Activated CD8-positive, alpha-beta memory T cell treated with anti-CD3 and anti-CD28 coated beads for 24 hours (primary cell): ENCODE measurements around the gene CAPN1.
"Not testable (repeated sequence)": the region's sequence is repeated elsewhere in the genome, so short reads cannot be mapped to it uniquely, and the experiment has no call there.

Experiments used
- DNase-seq: peaks from one replicate; pipeline ENCODE4 v3.0.0-alpha.2; 2020

CAPN1 gene

DNA sequence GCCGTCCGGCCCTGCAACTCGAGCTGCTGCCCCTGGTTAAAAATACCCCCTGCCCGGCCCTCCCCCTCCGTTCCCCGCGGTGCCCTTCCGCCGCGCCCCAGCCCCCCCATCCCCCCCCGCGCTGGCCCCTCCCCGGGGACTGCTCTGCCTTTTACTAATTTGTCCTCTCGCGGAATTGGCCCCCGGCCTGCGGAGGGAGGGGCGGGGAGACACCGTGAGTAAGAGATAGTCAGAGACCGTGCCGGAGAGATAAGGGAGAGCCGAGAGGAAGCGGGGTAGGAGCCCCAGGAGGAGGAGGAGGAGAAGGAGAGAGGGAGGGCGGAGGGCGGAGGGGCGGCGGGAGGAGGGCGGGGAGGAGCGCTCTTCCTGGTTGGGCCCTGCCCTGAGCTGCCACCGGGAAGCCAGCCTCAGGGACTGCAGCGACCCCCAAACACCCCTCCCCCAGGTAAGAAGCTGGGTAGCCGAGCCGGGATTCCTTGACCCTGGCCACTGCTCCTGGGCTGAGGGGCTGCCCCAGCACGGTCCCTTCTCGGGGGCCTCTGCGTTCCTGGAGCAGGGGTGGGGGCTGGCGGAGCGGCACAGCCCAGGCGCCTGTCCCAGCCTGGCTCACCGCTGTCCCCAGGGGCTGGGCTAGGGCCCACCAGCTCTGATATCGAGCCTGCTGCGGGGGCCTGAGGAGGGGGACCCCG, at the start of gene CAPN1:
CAPN1 (plus strand) TSS at position 360 of the 689 bp plus-strand sequence. CDS start 774 bp downstream, outside the sequence.
- DNase-seq, result peak; percentile 85

DNA sequence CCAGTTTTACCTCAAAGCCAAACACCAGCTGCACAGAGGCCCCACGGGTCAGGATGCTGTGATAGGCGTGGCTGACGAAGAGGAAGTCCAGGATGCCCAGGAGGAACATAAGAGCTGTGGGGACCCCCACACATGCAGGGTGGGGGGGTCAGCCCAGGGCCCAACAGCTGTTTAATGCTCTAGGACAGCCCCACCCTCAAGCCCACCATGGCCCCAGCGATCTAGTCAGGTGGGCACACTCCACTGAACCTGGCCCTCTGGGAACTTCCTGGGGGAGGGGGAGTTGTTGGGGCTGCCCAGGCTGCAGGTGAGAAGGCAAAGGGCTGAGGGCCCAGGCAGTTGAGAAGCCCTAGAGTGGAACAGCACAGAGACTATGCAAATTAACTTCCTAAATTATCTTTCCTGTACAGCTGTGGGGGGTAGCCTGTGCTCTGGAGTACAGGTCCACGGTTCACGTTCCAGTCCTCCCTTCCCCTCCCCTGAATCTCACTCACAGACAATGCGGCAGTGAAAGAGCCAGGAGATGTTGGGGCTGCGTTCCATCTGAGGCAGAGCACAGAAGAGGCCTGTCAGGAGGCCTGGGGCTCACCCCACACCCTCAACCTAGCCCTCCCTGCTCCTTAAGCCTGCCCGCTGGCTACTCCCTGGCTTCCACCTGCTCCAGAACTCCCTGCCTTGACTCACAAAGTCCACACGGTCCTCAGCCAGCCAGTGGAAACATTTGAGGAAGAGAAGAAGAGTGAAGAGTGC, 49.3 kb upstream of the CAPN1 start:
- DNase-seq, result peak; percentile 45

DNA sequence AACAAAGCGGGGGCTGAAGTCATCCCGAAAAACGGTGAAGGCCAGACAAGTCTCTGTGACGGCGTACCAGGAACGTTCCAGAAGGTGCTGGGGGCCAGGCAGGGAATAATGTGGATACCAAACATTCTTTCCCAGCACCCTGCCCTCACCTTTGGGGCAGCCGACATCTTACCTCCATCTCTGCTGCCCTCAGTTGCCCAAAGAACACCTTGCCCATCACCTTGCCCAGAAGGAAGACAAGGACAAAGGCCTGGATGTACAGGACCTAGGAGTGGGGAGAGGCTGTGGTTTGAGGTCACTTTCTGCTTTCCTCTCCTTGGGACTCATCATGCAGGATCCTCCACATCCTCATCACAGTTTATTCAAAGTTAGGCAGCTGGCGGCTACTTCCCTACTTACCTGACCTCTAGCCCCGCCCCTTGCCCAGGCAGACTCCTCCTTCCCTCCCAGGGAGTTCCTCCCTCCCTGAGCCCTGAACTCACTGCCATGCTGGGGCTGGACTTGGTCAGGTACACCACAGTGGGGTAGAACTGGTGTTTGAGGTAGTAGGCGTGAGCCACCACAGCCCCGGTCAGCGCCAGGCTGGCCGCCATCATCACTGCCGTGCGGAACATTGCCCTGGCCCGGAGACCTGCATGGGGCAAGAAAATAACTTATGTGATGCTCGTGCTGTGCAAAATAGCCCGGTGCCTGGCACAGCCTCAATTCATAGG, 48.6 kb upstream of the CAPN1 start:
- DNase-seq, result peak; percentile 76

DNA sequence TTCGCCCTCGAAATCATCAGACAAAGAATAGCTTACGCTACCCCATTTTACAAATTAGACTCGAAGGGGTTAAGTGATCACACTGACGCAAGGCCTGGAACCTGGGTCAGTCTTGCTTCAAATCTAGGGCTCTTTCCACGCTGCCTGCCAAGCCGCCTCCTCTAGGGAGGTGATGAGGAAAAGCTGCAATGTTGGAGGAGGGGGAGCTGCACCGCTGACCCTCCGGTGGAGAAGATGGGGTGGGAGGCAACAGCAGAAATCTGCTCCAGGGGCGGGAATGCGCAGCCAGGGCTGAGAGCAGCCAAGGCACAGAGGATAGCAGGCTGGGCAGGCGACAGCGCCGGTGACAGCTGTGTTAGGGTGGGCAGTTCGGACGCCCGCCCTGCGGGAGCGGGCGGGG, 48.0 kb upstream of the CAPN1 start:
- peak; percentile 68 for DNase-seq

DNA sequence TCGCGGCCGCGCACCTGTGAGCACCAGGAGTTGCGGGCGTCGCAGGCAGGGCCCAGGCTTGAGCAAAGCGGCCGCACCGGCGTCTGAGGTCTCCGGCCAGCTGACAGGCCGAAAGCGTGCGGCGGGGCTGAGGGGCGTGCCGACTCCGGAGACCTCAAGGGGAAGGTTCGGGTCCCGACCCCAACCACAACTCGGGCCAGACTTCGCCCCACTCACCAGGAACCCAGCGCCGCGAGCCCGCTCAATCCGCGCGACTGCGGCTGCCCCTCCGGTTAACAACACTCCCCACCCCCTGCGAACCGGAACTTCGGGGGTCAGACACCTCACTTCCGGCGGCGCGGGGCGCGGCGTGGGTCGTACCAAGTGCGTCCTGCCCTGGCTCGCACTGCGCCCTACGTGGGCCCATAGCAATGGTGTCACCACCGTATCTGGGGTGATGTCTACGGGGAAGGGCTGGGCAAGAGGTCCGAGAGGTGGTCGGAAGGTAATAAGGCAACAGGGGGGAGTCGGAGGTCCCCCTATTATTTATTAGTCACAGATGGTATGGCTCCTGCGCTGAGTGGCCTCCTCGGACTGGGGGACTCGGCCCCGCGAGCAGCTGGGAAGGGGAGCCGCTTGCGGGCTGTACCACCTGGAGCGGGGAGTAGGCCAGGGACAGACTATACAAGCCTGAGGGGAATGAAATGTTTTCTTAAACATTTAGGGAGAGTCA, 47.3 kb upstream of the CAPN1 start, which contains the start of gene SYVN1:
SYVN1 (minus strand) TSS at position 280 of the 712 bp plus-strand sequence. CDS start 918 bp downstream, outside the sequence.
- DNase-seq, result peak; percentile 98

DNA sequence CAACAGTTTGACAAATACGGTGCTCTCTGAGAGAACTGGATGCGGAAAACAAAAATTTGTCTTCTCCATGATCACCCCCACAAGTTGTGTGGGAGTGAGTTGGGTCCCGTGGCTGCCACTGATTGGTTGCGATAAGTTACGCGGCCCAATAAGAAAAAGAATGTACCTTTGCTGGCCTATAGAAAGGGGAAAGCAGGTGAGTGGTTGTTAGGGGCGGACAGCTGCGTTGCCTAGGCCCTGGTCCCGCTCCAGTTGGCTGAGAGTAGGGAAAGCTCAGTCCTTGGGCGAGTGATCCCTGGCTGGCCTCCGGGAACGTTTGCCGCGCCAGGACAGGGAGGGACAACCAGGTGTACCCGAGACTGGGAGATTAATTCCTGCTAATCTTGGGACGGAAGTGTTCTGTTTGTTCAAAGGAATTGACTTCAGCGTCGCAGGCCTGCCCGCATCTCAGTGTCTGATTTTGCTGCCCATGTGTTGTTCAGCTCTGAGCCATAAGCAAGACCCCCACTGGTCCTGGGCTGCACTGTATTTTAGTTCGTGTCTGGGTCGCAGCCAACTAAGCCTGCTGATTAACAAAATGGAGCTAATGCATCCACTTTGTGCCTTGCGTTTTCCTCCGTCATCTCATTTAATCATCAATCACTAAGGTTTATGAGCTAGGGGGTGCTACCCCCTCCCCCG, 46.6 kb upstream of the CAPN1 start:
- DNase-seq, result peak; percentile 89

DNA sequence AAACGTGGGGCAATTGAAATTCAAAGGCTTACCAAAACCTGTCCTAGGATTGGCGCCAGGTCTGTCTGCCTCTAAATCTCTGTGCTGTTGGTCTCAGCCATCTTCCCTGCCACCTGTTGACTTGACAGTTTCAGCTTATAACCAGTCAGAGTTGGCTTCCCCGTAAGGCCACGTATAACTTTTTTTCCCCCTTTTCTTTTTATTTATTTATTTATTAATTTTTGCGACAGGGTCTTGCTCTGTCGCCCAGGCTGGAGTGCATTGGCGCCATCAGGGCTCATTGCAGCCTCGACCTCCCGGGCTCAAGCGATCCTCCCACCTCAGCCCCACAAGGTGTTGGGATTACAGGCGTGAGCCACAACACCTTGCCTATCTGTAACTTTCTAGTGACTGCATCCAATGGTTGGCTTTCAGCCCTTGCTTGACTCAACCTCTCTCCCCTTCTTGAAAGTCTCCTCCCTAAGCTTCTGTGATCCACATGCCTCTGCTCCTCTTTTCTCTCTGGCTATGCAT, 46.0 kb upstream of the CAPN1 start:
- no peak for DNase-seq

DNA sequence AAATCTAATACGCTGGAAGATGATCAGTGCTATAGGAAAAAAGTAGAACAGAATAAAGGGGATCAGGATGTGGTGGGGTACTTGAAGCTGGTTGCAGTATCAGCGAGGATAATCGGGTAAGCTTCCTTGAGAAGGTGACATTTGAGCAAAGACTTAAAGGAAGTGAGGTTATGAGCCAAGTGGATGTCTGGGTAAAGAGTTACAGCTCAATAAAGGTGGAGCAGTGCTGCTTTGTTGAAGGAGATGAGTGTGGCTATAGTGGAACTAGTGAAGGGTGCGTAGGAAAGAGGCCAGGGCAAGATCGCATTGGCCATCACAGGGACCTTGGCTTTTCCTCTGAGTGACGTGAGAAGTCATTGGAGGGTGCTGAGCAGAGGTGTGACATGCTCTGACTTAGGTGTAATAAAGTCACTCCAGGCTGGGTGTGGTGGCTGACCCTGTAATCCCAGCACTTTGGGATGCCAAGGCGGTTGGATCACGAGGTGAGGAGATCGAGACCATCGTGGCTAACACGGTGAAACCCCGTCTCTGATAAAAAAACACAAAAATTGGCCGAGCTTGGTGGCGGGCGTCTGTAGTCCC, 45.1 kb upstream of the CAPN1 start:
- DNase-seq, result no peak

DNA sequence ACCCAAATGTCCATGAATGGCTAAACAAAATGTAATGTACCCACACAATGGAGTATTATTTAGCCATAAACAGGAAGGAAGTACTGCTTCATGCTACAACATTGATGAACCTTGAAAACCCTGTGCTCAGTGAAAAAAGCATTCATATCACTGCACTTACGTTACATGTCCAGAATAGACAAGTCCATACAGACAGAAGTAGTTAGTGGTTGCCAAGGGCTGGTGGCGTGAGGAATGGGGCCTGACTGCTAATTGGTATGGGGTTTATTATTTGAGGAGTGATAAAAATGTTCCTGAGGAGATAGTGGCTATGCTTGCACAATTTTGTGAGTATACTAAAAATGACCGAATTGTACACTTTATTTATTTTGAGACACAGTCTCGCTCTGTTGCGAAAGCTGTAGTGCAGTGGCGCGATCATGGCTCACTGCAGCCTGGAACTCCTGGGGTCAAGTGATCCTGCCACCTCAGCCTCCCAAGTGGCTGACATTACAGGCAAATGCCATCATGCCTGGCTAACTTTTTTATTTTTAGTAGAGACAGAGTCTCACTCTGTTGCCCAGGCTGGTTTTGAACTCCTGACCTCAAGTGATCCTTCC, 39.7 kb upstream of the CAPN1 start:
- DNase-seq, result no peak

DNA sequence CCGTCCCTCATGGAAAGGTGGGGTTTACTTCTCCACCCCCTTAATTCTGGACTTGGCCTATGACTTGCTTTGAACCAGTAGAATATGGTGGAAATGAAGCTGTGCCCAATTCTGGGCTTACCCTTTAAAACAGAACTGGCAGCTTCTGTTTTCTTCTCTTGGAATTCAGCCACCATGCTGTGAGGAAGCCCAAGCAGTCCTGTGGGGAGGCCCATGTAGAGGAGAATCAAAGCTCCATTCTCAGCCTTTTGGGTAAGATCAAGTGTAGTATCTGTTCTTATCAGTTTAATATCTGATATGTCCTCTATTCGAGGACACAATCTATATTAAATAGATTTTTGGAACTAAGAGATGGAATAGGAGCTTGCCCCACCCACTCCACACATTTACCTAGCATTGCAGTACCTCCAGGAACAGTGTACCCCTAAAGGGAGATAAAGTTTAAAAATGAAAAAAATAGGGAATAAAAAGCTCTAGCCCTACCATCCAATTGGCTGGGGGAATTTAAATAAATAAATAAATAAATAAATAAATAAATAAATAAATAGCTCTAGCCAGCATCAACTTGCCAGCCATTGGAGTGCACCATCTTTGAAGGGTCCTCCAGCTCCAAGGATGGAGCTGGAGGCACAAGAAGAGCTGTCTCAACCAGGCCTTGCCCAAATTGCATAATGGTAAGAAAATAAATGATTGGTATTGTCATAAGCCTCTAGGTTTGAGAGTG, 34.2 kb upstream of the CAPN1 start:
- DNase-seq, result no peak

DNA sequence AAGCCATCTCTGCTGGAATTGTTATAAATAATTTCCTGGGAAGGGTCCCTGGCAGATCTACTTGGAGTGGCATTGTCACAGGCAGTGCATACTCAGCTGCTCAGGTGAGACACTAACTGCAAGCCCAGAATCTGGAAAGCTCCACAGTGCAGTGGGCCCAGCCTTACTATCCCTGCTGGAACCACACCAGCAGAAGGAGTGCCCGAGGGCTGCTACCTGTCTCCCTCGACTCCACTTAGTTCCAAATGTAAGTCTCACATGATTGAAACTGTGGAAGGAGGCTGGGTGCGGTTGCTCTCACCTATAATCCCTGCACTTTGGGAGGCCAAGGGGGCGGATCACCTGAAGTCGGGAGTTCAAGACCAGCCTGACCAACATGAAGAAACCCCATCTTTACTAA, 33.1 kb upstream of the CAPN1 start:
- DNase-seq, result no peak

DNA sequence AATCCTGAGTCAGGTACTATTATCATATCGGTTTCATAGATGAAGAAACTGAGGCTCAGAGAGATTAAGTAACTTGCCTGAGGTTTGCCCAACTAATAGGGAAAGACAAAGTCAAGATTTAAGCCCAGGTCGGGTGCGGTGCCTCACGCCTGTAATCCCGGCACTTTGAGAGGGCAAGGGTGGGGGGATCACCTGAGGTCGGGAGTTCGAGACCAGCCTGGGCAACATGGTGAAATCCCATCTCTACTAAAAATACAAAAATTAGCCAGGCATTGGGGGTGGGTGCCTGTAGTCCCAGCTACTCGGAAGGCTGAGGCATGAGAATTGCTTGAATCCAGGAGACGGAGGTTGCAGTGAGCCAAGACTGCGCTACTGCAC, 31.6 kb upstream of the CAPN1 start:
- not testable (repeated sequence) for DNase-seq

DNA sequence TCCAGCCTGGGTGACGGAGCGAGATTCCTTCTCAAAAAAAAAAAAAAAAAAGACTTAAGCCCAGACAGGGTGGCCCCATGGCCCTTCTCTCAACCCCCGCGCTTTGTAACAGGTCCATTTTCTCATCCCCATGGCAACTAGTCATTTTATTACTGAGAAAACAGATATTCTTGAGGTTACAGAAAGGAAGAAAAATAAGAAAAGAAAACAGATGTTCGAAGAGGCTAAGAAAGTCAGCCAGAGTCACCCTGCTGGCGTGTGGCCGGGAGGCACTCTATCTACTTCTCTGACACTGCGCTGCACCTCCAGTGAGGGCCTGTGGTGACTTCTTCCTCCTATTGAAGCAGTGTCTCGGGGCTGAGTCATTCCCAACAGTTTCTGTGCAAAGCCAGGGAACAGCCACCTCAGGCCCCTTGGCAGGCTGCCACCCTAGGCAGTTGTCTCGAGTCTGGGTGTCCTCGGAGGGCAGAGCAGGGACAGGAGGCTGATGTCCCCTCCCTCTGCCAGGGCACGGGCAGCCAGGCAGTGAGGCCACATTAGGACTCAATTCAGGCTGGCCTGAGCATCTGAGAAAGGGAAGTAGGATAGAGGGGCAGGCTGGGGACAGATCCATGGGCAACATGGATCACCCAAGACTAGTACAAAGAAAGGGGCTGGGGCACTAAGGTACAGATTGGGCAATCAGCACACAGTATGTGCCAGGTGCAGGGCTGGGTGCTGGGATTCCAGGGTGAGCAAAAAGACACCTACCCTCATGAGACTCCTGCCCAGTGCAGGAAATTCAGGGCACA, 31.0 kb upstream of the CAPN1 start:
- DNase-seq, result no peak

DNA sequence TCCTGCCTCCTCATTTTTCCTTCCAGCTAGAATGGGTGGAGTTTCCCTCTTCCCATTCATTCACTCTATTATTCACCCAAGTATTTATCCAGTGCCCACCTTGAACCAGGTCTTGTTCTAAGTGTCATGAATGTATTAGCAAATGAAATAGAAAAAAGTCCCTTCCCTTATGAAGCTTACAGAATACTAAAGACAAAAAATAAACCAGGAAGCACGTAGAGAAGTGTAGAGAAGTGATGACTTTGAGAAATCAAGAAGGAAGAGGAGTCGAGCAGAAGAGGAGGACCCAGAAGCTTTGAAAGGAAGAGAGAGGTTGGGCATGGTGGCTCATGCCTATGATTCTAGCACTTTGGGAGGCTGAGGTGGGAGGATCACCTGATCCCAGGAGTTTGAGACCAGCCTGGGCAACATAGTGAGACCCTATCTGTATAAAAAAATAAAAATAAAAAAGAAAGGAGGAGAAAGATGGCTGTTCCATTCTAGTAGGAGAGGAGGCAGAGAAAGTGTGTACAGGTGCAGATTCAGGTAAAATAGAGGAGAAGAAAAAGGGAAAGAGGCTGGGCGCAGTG, 30.3 kb upstream of the CAPN1 start:
- DNase-seq, result no peak

DNA sequence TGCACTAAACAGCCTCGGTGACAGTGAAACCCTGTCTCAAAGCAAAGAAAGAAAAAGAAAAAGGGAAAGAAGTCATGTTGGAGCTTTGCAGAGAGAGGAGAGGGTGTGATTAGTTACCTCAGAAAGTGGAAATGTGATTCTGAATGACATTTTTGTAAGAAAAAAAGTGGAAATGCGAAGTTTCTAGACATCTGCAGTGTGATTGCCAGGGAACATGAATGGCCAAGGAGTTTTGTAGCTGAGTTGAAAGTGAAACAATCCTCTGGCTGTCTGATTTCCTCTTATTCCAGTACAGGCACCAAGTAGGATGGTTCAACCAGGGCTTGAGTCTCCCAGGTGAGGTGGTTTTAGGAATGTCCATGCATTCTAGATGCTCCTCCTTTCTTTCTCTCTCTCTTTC, 29.6 kb upstream of the CAPN1 start:
- no peak for DNase-seq

DNA sequence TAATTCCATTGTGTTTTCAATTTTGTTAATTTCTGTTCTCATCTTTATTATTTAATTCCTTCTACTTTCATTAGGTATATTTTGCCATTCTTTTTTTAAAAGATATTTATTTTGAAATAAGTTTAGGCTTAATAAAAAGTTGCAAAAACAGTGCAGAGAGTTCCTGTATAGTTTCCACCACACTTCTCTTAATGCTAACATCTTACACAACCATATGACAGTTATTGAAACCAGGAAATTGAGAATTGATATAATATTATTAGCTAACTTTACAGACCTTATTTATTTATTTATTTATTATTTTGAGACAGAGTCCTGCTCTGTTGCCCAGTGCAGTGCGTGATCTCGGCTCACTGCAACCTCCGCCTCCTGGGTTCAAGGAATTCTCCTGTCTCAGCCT, 25.5 kb upstream of the CAPN1 start:
- DNase-seq, result no peak

DNA sequence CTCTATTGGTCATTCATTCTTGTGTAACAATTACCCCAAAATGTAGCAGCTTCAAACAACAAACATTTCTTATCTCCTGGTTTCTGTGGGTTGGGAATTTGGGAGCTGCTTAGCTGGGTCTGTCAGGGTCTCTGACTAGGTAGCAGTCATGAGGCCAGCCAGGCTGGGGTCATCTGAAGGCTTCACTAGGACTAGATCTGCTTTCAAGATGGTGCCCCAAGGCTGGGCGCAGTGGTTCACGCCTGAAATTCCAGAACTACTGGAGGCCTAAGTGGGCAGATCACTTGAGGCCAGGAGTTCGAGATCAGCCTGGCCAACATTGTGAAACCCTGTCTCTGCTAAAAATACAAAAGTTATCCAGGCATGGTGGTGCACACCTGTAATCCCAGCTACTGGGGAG, 24.8 kb upstream of the CAPN1 start:
- DNase-seq, result no peak

DNA sequence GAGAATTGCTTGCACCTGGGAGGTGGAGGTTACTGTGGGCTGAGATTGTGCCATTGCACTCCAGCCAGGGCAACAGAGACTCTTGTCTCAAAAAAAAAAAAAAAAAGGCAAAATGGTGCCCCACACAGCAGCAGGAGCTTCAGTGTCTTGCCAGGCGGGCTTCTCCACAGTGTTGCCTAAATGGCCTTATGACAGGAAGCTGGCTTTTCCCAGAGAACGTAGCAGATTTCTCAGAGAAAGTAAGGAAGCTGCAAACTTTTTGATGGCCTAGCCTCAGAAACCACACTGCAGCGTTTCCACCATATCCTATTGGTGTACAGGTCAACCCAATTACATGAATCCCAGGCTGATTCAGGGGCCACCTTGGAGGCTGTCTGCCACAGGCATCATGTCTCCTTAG, 24.4 kb upstream of the CAPN1 start:
- no peak for DNase-seq

DNA sequence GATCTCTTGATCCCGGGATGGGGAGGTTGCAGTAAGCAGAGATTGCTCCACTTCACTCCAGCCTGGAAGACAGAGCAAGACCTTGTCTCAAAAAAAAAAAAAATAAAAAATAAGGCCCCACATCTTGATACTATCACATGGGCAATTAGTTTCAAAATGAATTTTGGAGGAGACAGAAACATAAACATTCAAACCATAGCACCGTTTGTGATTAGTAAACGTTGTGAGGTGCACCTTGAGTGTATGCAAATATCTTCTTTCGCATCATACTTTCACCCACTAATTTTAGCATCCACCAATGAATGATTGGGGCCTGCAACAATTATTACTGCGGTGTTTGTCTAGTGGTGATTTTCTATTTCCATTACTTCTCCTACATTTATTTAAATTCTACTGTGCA, 22.7 kb upstream of the CAPN1 start:
- DNase-seq, result no peak

DNA sequence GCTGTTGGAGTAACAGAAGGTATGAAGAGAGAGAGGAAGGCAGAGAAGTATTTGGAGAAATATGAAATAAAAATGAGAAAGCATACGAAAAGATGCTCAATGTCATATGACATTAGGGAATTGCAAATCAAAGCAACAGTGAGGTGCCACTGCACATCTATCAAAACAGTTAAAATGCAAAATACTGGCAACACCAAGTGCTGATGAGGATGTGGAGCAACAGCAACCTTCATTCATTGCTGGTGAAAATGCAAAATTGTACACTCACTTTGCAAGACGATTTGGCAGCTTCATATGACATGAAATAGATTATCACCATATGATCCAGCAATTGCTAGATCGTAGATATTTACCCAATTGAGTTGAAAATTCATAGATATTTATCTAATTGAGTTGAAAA, 21.1 kb upstream of the CAPN1 start:
- DNase-seq, result no peak
